Gastrocnemius medialis (tissue), 4 donors: ENCODE results near the gene SUSD1.

Experiments used
- CTCF ChIP-seq, 5 experiments: fragments of 450-650 bp in 3 of 5; fragments of 200-600 bp in 2 of 5; sonication (generic) in 2 of 5; IDR thresholded peaks in 4 of 5; conservative IDR thresholded peaks in 1 of 5; 1 replicate in 4 of 5; 2 replicates in 1 of 5; pipeline ENCODE4 v1.5.1; 2016 to 2019; ENCODE audit warnings: antibody characterized with exemption in 5 of 5, mild to moderate bottlenecking in 3 of 5, moderate library complexity in 3 of 5
- POLR2A ChIP-seq, 2 donors: fragments of 450-650 bp; IDR thresholded peaks; one replicate each; pipeline ENCODE4 v1.6.1; 2017; ENCODE audit warnings: antibody characterized with exemption in 2 of 2, mild to moderate bottlenecking in 2 of 2, moderate library complexity in 2 of 2

GRCh38 chr9:112011051-112011620, 164.0 kb downstream of the SUSD1 start:
- no peak for TF ChIP-seq POLR2A (IDR thresholded peaks at IDR 0.05)
- no peak for TF ChIP-seq CTCF (IDR thresholded peaks at IDR 0.05 in 4 of 5, conservative IDR thresholded peaks at IDR 0.05 in 1 of 5)
